GM12873 (cell line): ENCODE data around the gene SPATS2L.

Source experiments
- CTCF ChIP-seq: IDR thresholded peaks from 2 replicates; pipeline ENCODE4 v1.5.1; 2012; ENCODE audit warnings: low read depth, mild to moderate bottlenecking, moderate library complexity, low read length, control low read depth; ENCODE audit not compliant: insufficient read depth; ENCODE audit errors: missing control alignments

SPATS2L gene

GRCh38 chr2:200385063-200385635, 78.7 kb downstream of the SPATS2L start:
- no peak for TF ChIP-seq CTCF

GRCh38 chr2:200393191-200393590, 86.7 kb downstream of the SPATS2L start:
- TF ChIP-seq CTCF = no peak

GRCh38 chr2:200394045-200394444, 87.6 kb downstream of the SPATS2L start:
- TF ChIP-seq CTCF = no peak

GRCh38 chr2:200396781-200397242, 90.3 kb downstream of the SPATS2L start:
- no peak for TF ChIP-seq CTCF

GRCh38 chr2:200397785-200398184, 91.3 kb downstream of the SPATS2L start:
- TF ChIP-seq CTCF = no peak

- TF ChIP-seq CTCF = no peak
Measured at GRCh38 chr2:200399046-200399445, 92.6 kb downstream of the SPATS2L start.

- no peak for TF ChIP-seq CTCF
Measured at GRCh38 chr2:200399636-200400035, 93.1 kb downstream of the SPATS2L start.
